AG04449 (cell line): ENCODE results near the gene TRMT1.

Experiments used
- CTCF ChIA-PET: fragments of 350-600 bp; formaldehyde crosslinking; extraction: SDS; loops from one replicate; lab custom pipeline; 2021; ENCODE audit warnings: antibody characterized with exemption; lab: Yijun Ruan, JAX
- POLR2A ChIA-PET: fragments of 400-600, 350-600 bp; formaldehyde crosslinking; extraction: SDS; loops from one replicate; lab custom pipeline; 2020; ENCODE audit warnings: antibody characterized with exemption, inconsistent platforms; lab: Yijun Ruan, JAX
- DNase-seq: peaks from one replicate; pipeline ENCODE4 v3.0.0-alpha.2; 2010; ENCODE audit warnings: low read depth, low spot score
- H3K4me3 ChIP-seq: 2 replicates; pipeline ENCODE4 v1.5.1; 2011; ENCODE audit warnings: low read depth, mild to moderate bottlenecking, control low read depth, low read length
- CTCF ChIP-seq: IDR thresholded peaks from one replicate; pipeline ENCODE4 v1.5.1; 2011; ENCODE audit warnings: mild to moderate bottlenecking, moderate library complexity, low read length, control low read depth, inconsistent platforms; ENCODE audit not compliant: insufficient read depth; ENCODE audit errors: missing control alignments

Gene TRMT1

GRCh38 chr19:13121551-13122274, 5.2 kb upstream of the TRMT1 start:
- no peak for DNase-seq
- ChIA-PET CTCF (interaction anchor here (1.0 to 1.3 kb wide), 3 partner anchors 11 to 156 kb away, joined by 3 to 5 read pairs (median 5); no protein-coding TSS in a partner anchor), POLR2A (interaction anchor here (1.0 to 2.6 kb wide), 4 partner anchors 10 to 33 kb away, joined by 4 to 10 read pairs (median 8); partner anchors contain the start of genes IER2 and STX10)
- no peak overlapping the region for H3K4me3 ChIP-seq
- no peak for TF ChIP-seq CTCF

GRCh38 chr19:13120817-13121216, 4.3 kb upstream of the TRMT1 start:
- CTCF ChIA-PET = interaction anchor here (1.0 to 1.7 kb wide), 4 partner anchors 27 to 155 kb away, joined by 3 to 5 read pairs (median 5); no protein-coding TSS in a partner anchor
- TF ChIP-seq CTCF = no peak
- peak overlapping the region; percentile 23 for H3K4me3 ChIP-seq
- POLR2A ChIA-PET = interaction anchor here (0.7 to 2.6 kb wide), 6 partner anchors 11 to 66 kb away, joined by 3 to 10 read pairs (median 6); partner anchors contain the start of genes IER2 and STX10
- no peak for DNase-seq

- H3K4me3 ChIP-seq = peak overlapping the region; percentile 91
- POLR2A ChIA-PET = interaction anchor here (1.0 to 2.6 kb wide), 5 partner anchors 30 to 65 kb away, joined by 4 to 10 read pairs (median 9); partner anchors contain the start of genes IER2 and STX10
- no peak for TF ChIP-seq CTCF
- DNase-seq = no peak
- CTCF ChIA-PET = interaction anchor here (1.0 to 2.4 kb wide), 7 partner anchors 9 to 155 kb away, joined by 3 to 10 read pairs (median 5); partner anchors contain the start of genes IER2 and STX10
Measured at GRCh38 chr19:13120031-13120430, 3.5 kb upstream of the TRMT1 start.

- no peak for DNase-seq
- POLR2A ChIA-PET = interaction anchor here (1.1 to 2.6 kb wide), 2 partner anchors 30 to 35 kb away, joined by 9 to 10 read pairs; partner anchors contain the start of genes IER2 and STX10
- CTCF ChIA-PET = interaction anchor here (0.8 to 2.4 kb wide), 9 partner anchors 9 to 154 kb away, joined by 3 to 10 read pairs (median 5); partner anchors contain the start of genes IER2 and STX10
- H3K4me3 ChIP-seq = peak overlapping the region; percentile 91
- no peak for TF ChIP-seq CTCF
Measured at GRCh38 chr19:13119627-13120026, 3.1 kb upstream of the TRMT1 start.

GRCh38 chr19:13118424-13119193, 2.1 kb upstream of the TRMT1 start:
- CTCF ChIA-PET = interaction anchor here (0.8 to 2.4 kb wide), 11 partner anchors 10 to 153 kb away, joined by 3 to 10 read pairs (median 4); partner anchors contain the start of genes IER2 and STX10
- DNase-seq = no peak
- POLR2A ChIA-PET = interaction anchor here (0.6 to 2.6 kb wide), 6 partner anchors 14 to 281 kb away, joined by 3 to 13 read pairs (median 9); partner anchors contain the start of genes IER2 and STX10
- peak overlapping the region; percentile 91 for H3K4me3 ChIP-seq
- no peak for TF ChIP-seq CTCF
